Effector CD4-positive, alpha-beta T cell (primary cell): ENCODE results near the gene DNAJC16.
A peak's percentile ranks its signal among the peaks of the same experiment; 100 is the strongest.
"Not testable (repeated sequence)": the region's sequence is repeated elsewhere in the genome, so short reads cannot be mapped to it uniquely, and the experiment has no call there.

ENCODE experiments used
- DNase-seq: peaks from one replicate; pipeline ENCODE4 v3.0.0-alpha.2; 2020

The DNAJC16 gene

DNA sequence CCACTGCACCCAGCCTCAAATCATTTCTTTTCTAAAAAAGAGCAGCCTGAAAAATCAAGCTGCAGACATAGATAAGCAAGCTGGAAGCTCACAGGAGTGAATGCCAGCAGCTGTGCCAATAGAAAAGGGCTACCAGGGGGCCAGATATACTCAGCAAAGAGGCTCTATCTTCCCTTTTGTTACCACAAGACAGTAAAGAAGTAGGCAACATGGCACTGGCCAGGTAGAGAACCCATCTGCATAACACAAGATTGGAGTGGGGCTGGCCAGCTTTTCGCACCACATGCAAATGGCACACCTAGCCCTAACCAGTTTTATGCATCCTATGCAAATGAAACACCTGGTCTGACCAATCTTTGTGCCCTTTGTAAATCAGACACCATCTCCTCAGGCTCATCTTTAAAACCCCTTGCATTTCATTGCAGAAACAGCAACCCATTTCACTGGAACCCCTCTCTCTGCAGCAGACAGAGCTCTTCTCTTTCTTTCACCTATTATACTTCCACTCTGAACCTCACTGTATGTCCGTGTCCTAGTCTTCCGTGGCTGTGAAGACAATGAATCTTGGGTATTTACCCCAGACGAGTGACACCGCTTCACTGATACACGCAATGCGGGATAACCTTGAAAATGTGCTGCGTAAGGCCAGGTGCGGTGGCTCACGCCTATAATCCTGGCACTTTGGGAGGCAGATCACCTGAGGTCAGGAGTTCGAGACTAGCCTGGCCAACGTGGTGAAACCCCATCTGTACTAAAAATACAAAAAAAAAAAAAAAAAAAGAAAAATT lies 17.8 kb upstream of the DNAJC16 start:
- no peak for DNase-seq

DNA sequence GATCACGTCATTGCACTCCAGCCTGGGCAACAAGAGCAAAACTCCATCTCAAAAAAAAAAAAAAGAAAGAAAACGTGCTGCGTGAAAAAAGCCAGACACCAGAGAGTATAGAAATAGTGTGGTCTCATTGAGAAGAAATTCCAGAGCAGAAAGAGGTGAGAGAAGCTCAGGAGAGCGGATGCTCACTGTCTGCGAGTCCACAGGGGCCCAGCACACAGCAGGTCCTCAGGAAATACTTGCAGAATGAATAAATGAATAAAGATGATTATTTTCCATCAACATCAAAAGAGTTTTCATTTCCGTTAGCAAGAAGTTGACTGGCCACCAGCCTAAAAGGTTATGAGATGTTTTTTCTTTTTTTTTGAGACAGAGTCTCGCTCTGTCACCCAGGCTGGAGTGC lies 17.1 kb upstream of the DNAJC16 start:
- no peak for DNase-seq

DNA sequence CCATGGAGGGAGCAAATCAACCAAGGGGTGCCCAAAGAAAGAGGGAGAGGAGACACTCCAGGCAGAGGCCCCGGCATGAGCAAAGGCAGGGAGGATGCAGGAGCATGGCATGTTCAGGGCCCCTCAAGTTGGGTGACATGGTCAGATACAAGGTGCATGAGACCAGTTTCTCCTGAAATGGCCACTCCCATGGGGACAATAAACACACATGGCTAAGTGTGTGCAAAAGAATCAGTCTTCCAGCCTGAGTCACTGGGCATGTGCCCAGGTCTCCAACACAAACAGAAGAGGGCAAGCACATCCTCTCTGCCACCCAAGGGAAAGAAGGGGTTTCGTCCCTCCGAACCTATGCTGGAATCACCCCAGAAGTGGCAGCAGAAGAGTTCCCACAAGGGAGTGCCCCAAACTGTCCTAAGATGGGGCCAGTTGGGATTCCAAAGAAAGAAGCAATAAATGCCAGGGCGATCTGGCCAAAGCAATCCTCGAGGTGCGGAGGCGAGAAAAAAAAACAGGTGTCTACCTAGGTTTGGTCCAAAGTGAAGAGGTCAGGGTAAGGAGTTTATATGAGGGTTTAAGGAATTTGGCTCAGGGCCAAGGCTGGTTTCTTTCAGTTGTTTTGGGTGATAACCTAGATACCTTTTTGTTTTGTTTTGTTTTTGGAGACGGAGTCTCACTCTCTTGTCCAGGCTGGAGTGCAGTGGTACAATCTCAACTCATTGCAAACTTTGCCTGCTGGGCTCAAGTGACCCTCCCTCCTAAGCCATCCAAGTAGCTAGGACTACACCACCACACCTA lies 15.8 kb upstream of the DNAJC16 start:
- no peak for DNase-seq

DNA sequence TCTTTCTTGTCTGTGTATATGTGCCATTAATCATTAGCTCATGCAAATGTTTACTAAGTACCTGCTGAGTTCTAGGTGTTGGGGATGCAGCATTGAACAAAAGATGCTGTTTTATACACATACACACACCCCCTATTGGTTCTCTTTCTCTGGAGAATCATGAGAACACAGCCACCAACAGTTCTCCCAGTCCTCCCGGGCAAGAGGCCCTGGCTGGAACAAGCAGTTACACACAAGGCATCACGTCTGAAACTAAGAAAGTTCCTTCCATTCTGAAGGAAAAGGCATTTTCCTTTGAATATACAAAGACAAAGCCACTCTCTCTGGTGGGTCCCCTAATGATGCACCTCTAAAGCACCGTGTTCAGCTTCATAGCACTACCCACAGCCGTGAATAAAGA lies 13.5 kb upstream of the DNAJC16 start:
- DNase-seq, result no peak

DNA sequence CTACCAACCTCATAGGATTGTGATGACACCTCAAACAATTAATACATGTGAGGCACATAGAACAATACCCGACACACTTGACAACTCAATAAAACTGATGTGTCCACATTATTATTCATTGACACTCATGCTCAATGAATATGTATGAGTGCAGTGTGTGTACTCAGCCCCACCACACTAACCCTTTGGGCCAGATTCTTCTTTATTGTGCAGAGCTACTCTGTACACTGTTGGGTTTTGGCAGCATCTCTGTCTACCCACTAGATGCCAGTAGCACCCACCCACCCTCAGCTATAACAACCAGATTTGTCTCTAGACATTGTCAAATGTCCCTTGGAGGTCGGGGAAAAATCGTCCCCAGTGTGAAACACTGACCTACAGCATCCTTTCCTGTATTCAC lies 12.7 kb upstream of the DNAJC16 start:
- no peak for DNase-seq

DNA sequence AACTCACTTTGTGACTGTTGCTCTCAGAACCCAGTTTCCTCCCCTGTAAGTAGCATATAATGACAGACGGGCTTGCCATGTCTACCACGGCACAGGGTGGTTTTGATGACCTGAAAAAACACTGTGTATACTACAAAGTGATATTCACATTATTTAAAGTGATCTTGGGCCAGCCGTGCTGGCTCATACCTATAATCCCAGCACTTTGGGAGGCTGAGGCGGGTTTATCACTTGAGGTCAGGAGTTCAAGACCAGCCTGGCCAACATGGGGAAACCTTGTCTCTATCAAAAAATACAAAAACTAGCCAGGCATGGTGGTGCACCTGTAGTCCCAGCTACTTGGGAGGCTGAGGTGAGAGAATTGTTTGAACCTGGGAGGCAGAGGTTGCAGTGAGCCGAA lies 12.1 kb upstream of the DNAJC16 start:
- not testable (repeated sequence) for DNase-seq

DNA sequence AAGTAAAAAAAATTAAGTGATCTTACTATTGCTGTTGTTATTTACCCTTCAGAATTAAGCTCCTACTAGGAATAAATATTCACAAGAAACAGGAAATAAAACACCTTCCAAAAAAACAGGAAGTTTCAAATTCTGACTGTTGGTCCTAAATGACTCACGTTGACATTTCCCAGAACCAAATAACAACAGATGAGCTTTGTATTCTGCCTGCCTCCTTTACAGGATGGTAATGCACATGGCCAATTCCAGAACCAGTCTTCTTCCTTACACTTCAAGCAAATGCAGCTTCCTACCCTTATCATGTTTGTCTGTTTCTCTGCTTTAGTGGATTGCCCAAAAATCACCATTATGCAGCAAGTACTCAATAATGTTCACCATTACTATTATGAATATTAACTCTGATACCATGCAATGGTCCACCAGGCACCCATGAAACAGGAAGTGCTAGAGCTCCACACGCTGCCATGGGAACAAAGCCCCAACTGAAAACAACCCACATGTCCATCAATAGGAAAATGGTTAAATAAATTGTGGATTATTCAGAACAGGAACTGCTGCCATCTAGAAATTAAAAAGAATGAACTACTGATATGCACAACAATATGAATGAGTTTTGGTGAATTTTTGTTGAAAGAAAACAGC lies 11.5 kb upstream of the DNAJC16 start:
- no peak for DNase-seq

DNA sequence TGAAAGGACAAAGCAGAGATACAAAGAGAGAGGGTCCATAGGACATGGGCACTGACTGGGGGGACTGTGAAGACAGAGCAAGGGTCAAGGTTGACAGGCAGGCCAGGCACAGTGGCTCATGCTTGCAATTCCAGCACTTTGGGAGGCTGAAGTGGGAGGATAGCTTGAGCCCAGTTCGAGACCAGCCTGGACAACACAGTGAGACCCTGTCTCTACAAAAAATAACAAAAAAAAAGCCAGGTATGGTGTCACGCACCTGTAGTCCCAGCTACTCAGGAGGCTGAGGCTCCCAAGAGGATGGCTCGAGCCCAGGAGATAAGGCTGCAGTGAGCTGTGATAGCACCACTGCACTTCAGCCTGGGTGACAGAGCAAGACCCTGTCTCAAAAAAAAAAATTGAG lies 7.0 kb upstream of the DNAJC16 start:
- DNase-seq, result no peak

DNA sequence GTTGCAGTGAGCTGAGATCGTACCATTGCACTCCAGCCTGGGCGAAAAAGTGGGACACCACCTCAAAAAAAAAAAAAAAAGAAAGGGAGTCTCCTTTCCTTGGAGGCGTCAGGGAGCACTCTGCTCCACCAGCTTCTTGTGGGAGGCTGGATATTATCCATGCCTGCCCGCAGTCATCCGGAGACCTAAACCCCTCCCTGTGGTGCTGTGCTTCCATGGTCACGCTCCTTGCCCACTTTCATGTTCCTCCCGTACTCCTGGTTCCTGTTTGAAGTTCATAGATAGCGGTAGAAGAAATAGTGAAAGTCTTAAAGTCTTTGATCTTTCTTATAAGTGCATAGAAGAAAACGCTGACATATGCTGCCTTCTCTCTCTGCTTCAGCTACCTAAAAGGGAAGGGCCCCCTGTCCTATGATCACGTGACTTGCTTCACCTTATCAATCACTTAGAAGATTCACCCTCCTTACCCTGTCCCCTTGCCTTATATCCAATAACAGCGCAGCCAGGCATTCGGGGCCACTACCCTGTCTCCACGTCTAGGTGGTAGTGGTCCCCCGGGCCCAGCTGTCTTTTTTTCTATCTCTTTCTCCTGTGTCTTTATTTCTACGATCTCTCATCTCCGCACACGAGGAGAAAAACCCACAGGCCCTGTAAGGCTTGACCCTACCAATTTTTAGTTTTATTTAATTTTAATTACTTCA lies 5.3 kb upstream of the DNAJC16 start:
- DNase-seq, result not testable (repeated sequence)

DNA sequence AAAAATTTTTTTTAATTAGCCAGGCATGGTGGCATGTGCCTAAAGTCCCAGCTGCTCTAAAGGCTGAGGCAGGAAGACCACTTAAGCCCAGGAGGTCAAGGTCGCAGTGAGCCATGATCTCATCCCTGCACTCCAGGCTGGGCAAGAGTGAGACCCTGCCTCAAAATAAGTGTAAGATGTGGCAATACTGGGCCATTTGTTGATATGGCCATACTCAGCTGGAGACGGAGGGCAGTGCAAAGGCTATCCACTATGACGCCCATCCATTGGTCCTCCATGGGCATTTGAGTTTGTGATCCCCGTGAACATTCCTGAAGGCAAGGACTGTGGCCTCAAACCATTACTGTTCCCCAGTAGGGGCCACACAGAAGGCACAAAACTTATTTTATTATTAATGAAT lies 4.1 kb upstream of the DNAJC16 start:
- DNase-seq, result no peak

DNA sequence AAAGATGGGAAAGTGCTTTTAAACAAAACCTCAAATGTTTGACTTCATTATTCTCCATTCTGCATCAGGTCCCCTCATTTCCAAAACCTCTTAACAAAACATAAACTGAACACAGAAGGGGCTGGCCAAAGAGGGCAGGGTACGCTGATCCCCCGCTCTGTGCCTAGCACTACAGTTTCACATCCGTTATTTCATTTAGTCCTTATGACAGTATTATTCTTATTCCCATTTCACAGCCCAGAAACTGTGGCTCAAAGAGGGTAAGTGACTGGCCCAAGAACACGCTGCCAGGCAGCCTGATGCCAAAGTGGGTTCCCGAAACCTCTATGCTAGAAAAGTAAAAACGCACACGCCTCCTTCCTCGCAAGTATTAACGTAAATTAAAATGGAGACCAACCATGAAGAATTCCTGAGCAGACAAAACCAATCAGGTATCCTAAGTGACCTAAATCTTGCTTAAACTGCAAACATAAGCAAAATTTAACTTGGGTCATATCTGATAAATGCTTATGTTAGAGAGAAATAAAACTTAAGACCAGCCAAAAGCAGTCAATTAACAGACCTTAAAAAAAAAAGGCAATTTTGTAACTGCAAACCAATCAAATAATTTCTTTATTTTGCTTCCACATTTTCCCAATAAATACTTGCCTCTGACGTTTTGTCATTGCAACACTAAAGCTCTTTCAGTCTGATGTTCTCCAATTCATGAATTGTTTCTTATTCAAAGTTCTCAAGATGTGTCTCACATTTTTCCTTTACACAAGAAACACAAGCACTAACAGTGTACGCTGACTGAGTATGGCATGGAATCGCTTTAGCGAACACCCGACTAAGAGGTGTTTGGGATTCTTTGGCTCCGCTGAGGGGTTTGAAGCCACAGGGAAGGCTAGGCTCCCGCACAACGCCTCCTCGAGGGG lies 3.3 kb upstream of the DNAJC16 start:
- no peak for DNase-seq

DNA sequence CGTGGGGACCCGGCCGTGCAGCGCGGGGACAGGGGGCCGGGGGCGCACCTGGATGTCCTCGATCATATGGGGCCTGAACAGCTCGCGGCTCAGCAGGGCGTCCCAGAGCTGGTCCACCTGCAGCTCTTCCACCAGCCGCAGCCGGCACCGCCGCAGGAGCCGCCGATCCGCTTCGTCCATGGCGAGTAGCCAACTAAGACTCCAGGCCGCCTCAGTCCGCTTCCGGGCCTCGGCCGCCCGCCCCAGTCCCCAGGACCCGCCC lies 2.7 kb upstream of the DNAJC16 start, which contains the start of gene CASP9:
Gene CASP9, minus strand, starts transcription at position 195 of the 262 bp plus-strand sequence. Its CDS starts 15 bp downstream, at position 180.
- DNase-seq, result no peak

DNA sequence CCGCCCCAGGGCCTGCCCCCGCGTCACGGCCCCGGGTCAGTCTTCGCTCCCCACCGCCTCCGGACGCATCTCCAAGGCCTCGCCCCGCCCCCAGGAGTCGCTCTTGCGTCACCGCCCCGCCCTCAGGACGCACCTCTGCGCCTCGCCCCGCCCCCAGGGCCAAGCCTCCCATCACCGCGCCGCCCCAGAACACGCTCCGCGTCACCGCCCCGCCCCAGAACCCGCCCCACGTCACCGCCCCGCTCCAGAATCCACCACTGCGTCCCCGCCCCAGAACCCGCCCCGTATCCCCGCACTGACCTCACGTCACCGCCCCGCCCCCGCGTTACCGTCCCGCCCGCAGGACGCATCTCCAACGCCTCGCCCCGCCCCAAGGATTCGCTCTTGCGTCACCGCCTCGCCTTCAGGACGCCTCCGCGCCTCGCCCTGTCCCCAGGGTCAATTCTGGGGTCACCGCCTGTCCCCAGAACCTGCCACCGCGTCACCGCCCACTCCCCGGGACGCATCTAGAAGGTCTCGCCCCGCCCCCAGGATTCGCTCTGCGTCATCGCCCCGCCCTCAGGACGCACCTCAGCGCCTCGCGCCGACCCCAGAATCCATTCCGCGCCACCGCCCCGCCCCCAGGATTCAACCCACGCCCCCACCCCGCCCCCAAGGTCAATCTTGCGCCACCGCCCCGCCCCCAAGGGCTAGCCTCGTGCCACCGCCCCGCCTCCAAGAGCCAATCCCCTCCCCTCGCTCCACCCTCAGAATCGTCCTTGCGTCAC lies 2.2 kb upstream of the DNAJC16 start:
- DNase-seq, result peak; percentile 98

DNA sequence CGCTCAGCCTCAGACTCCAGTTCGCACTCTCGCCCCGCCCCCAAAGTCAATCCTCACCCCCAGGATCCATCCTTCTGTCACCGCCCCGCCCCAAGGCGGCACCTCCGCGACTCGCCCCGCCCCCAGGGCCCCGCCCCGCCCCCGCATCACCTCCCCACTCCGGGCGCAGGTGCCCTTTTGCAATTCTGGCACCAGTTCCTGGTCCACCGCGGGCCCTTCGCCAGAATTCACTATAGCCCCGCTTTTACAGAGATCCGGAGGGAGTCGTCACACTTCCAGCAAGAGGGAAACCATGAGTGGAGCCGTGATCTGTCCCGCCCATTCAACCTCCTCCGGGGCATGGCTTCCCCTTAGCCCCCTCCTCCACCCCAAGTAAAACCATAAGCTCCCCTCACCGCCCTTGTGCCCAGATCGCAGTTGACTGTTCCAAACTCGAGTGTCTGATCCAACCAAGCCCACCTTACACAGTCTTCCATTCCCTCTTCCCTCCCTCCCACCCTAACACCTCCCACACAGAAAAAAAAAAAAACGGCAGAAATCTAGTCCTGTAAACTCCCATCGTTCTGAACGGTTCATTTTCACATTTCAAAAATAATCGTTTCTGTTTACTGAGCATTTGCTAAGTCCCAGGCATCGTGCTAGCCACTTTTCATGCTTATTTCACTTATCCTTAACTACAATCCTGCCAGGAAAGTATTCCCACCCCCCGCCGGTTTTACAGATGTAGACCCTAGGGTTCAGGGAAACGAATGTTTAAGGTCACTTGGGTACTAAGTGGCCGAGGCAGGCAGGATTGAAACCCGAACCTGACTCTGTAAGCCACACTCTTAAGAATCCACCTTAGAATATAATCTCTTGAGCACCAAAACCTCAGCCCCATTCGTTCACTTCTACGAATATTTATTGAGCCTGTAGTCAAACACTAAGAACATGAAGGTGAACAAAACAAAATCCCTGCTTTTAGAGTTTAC lies 1.3 kb upstream of the DNAJC16 start:
- DNase-seq, result peak; percentile 99

DNA sequence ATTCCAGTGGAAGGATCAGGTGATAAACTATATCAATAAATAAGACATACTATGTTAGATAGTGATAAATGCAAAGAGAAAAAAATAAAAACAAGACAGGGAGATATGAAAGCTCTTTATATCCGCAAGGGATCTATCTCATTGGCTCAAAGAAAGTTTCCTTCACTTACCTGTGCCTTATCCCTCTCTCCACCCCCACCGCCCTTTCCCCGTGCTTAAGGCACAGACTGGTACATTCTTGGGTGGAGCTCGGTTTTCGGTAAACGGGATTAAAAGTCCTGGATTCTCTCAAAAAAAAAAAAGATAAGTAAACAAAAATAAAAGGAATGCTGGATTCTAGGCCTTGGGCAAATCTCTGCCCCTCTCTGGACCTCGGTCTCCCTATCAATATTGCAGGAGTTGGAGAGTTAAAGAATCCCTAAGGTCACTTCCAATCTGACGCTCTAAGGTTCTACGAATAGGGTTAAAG lies 593 bp upstream of the DNAJC16 start:
- no peak for DNase-seq

DNA sequence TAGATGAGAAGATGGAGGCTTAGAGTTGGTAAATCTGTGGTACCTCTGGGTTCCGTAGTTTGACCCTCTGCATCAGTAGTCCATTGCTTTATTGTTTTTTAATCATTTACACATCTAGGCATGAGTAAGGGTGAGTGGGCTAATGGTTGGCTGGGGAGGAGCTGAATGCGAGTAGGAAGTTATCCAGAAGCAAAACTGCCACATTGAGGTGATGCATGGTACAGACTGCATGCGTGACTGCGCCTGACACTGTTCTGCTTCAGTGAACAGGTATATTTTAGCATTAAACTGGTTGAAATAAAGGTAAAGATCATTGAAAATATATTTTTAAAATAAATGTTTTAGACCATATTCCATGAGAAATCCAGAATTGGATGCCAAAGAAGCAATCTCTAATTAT lies 4.4 kb downstream of the DNAJC16 start:
- DNase-seq, result no peak

DNA sequence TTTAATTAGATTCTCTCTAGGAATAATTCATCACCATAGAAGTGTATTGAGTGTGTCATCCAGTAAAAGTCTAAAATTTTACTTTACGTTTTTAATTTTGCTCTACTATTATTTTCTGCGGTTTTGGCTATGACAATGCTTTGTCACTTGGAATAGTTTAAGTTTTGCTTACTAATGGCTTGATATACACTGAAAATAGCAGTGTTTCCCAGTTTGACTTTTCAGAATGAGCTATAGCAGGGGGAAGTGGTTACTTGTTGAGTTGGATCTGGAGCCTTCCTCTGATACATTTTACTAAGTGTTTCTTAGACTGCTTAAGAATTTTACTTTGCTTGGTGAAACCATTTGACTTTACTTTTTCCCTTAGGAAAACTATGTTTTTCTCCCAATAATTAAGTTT lies 5.0 kb downstream of the DNAJC16 start:
- no peak for DNase-seq

DNA sequence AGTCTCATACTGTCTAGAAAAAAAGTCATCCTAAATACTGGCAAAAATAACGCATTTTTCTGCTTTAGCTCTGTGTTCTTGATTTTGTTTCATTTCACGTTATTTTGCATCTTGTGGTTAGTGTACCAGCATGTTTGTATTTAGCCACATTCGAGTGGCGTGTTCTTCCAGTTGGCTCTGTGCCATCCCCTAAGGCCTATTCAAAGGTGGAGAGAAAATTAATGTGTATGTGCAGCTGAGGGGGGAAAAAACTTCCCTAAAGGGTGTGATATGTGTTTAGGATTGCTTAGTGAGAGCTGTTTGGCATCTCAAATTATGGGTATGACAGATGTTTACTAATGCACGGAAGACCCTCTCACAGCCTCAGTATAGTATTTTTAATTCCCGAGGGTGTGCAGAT lies 12.1 kb downstream of the DNAJC16 start:
- no peak for DNase-seq

DNA sequence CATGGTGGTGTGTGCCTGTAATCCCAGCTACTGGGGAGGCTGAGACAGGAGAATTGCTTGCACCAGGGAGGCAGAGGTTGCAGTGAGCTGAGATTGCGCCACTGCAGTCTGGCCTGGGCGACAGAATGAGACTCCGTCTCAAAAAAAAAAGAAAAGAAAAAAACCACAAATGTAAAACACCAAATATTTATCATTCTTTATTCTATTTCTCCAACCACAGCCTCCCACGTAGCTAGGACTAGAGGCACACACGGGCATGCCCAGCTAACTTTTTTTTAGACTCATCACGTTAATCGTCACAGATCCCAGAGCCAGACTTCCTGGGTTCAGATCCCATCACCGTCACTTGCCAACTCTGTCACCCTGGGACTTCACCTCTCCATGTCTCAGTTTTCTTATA lies 13.5 kb downstream of the DNAJC16 start:
- DNase-seq, result no peak

DNA sequence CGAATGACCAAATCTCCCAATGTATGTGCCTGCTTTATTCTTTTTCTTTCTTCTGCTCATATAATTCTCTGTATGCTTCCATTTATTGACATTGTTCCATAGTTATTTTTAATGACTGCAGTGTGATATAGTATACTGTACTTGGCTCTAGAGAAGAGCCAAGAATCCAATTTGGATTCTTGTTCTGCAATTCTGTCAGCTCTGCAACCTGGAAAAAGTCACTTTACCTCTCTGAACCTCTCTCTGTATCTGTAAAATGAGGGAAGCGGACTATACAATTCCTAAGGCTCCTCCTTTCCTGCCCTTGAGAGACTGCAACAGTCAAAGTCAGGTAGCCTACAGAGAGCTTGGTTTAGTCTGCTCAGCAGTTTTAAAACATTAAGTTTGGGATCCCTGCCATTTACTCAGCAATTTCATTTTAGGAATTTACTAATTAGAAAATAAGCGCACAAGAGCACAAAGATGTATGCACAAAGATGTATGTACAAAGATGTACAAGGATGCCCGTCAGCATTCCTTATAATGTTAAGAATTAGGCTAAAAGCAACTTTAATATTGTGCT lies 14.7 kb downstream of the DNAJC16 start:
- no peak for DNase-seq
